Chondrocyte (in vitro differentiated cells): Measurements from ENCODE around the gene ARHGEF10L. TPM values are rescaled to one million over a fixed set of nuclear protein-coding genes. Genes with fewer than 3 reads are reported as not detected.

ENCODE experiments used
- DNase-seq: peaks from one replicate; pipeline ENCODE4 v3.0.0; 2021; ENCODE audit warnings: mixed read lengths, low spot score
- H3K27ac Mint-ChIP-seq: one replicate; pipeline ENCODE4 v1.8.0; 2021; ENCODE audit warnings: mild to moderate bottlenecking, moderate library complexity, mixed read lengths; ENCODE audit not compliant: unreplicated experiment
- H3K27me3 Mint-ChIP-seq: 2 replicates; pipeline ENCODE4 v1.8.0; 2021; ENCODE audit warnings: low read depth, mixed read lengths
- H3K36me3 Mint-ChIP-seq: 2 replicates; pipeline ENCODE4 v1.8.0; 2021; ENCODE audit warnings: low read depth, mixed read lengths
- H3K4me1 Mint-ChIP-seq: 2 replicates; pipeline ENCODE4 v1.8.0; 2021; ENCODE audit warnings: low read depth, mild to moderate bottlenecking, mixed read lengths
- H3K4me3 Mint-ChIP-seq: one replicate; pipeline ENCODE4 v1.8.0; 2021; ENCODE audit warnings: mild to moderate bottlenecking, moderate library complexity, mixed read lengths; ENCODE audit not compliant: unreplicated experiment
- H3K9me3 Mint-ChIP-seq: 2 replicates; pipeline ENCODE4 v1.8.0; 2021; ENCODE audit warnings: low read depth, mixed read lengths
- CTCF ChIP-seq: fragments of 200-600 bp; sonication (generic); IDR thresholded peaks from 2 replicates; pipeline ENCODE4 v1.5.0; 2021; ENCODE audit warnings: antibody characterized with exemption, mild to moderate bottlenecking, moderate library complexity
- total RNA-seq: library from RNA; stranded (reverse); gene quantifications from 3 replicates; pipeline ENCODE4 v1.2.1, GENCODE V29; 2021

The ARHGEF10L gene
- total RNA-seq, 1 donor from 2014 or later: 40.0 TPM

- peaks cover 13% of the 10 kb centered on the region for H3K36me3 Mint-ChIP-seq
- DNase-seq: no peak
- no peaks in the 10 kb centered on the region for H3K27me3 Mint-ChIP-seq
- no peak for TF ChIP-seq CTCF
- H3K27ac Mint-ChIP-seq: no peak overlapping the region
- H3K9me3 Mint-ChIP-seq: no peaks in the 10 kb centered on the region
- no peak overlapping the region for H3K4me3 Mint-ChIP-seq
- no peaks in the 10 kb centered on the region for H3K4me1 Mint-ChIP-seq
Observed at GRCh38 chr1:17674726-17675500, 135.4 kb downstream of the ARHGEF10L start.

GRCh38 chr1:17675744-17676143, 136.2 kb downstream of the ARHGEF10L start:
- no peak for TF ChIP-seq CTCF
- Mint-ChIP-seq H3K27ac (no peak overlapping the region), H3K36me3 (peaks cover 10% of the 10 kb centered on the region), H3K4me3 (no peak overlapping the region), H3K27me3 (no peaks in the 10 kb centered on the region), H3K4me1 (no peaks in the 10 kb centered on the region), H3K9me3 (no peaks in the 10 kb centered on the region)
- DNase-seq: no peak

- Mint-ChIP-seq H3K9me3 (no peaks in the 10 kb centered on the region), H3K4me1 (no peaks in the 10 kb centered on the region), H3K36me3 (peaks cover 10% of the 10 kb centered on the region), H3K27ac (no peak overlapping the region), H3K27me3 (no peaks in the 10 kb centered on the region), H3K4me3 (no peak overlapping the region)
- DNase-seq: no peak
- no peak for TF ChIP-seq CTCF
Observed at GRCh38 chr1:17676387-17677060, 137.0 kb downstream of the ARHGEF10L start.

- Mint-ChIP-seq H3K36me3 (peaks cover 10% of the 10 kb centered on the region), H3K27me3 (no peaks in the 10 kb centered on the region), H3K9me3 (no peaks in the 10 kb centered on the region), H3K27ac (no peak overlapping the region), H3K4me1 (no peaks in the 10 kb centered on the region), H3K4me3 (no peak overlapping the region)
- no peak for DNase-seq
- no peak for TF ChIP-seq CTCF
Observed at GRCh38 chr1:17678011-17678410, 138.5 kb downstream of the ARHGEF10L start.

- no peaks in the 10 kb centered on the region for H3K27me3 Mint-ChIP-seq
- no peak overlapping the region for H3K4me3 Mint-ChIP-seq
- H3K27ac Mint-ChIP-seq: no peak overlapping the region
- no peaks in the 10 kb centered on the region for H3K9me3 Mint-ChIP-seq
- no peak for DNase-seq
- TF ChIP-seq CTCF: no peak
- H3K4me1 Mint-ChIP-seq: no peaks in the 10 kb centered on the region
- H3K36me3 Mint-ChIP-seq: peaks cover 8% of the 10 kb centered on the region
Observed at GRCh38 chr1:17679856-17680255, 140.4 kb downstream of the ARHGEF10L start.
